HepG2 (cell line): ENCODE data around the gene DDX19B. TPM values are rescaled to one million over a fixed set of nuclear protein-coding genes. Genes with fewer than 3 reads are reported as not detected.

ENCODE experiments used
- ELF1 ChIP-seq: sonication (generic); formaldehyde crosslinking; IDR thresholded peaks from 2 replicates; pipeline ENCODE4 v1.4.0; 2020; ENCODE audit warnings: missing genetic modification reagents
- FOXO4 ChIP-seq: sonication (generic); formaldehyde crosslinking; conservative IDR thresholded peaks from 2 replicates; pipeline ENCODE4 v1.8.1; 2023; ENCODE audit warnings: missing genetic modification reagents
- HIVEP1 ChIP-seq: sonication (generic); formaldehyde crosslinking; IDR thresholded peaks from 2 replicates; pipeline ENCODE4 v1.4.0; 2020; ENCODE audit warnings: mild to moderate bottlenecking, missing genetic modification reagents
- JARID2 ChIP-seq: sonication (generic); formaldehyde crosslinking; IDR thresholded peaks from 2 replicates; pipeline ENCODE4 v1.8.1; 2023; ENCODE audit warnings: missing genetic modification reagents, inconsistent platforms; ENCODE audit not compliant: insufficient replicate concordance
- KDM1A ChIP-seq: IDR thresholded peaks from 2 replicates; pipeline ENCODE4 v1.6.1; 2016; ENCODE audit warnings: missing compliant biosample characterization
- KLF13 ChIP-seq: sonication (generic); formaldehyde crosslinking; IDR thresholded peaks from 2 replicates; pipeline ENCODE4 v1.4.0; 2020; ENCODE audit warnings: mild to moderate bottlenecking, missing genetic modification reagents
- MIXL1 ChIP-seq: IDR thresholded peaks from 2 replicates; pipeline ENCODE4 v1.6.1; 2016
- MXD4 ChIP-seq: IDR thresholded peaks from 2 replicates; pipeline ENCODE4 v1.6.1; 2016; ENCODE audit warnings: mild to moderate bottlenecking, missing biosample characterization, missing genetic modification reagents
- MYNN ChIP-seq: sonication (generic); formaldehyde crosslinking; IDR thresholded peaks from 2 replicates; pipeline ENCODE4 v1.4.0; 2020; ENCODE audit warnings: mild to moderate bottlenecking, low read depth, missing genetic modification reagents
- NFATC3 ChIP-seq: sonication (generic); formaldehyde crosslinking; IDR thresholded peaks from 2 replicates; pipeline ENCODE4 v1.5.1; 2020; ENCODE audit warnings: mild to moderate bottlenecking, missing genetic modification reagents
- PLRG1 ChIP-seq: fragments of 450-650 bp; conservative IDR thresholded peaks from 2 replicates; pipeline ENCODE4 v1.6.1; 2016
- RAD51 ChIP-seq: fragments of 450-650 bp; IDR thresholded peaks from 2 replicates; pipeline ENCODE4 v1.6.1; 2016; ENCODE audit warnings: borderline replicate concordance
- SOX6 ChIP-seq, 2 experiments: fragments of 450-650 bp in 1 of 2; sonication (generic) in 1 of 2; formaldehyde crosslinking in 1 of 2; IDR thresholded peaks; 2 replicates each; pipeline versions ENCODE4 v1.4.0 to v1.6.1; 2017 to 2020; ENCODE audit warnings: antibody characterized with exemption in 1 of 2, mild to moderate bottlenecking in 1 of 2, missing genetic modification reagents in 1 of 2
- ZBTB33 ChIP-seq: sonication (generic); formaldehyde crosslinking; IDR thresholded peaks from 2 replicates; pipeline ENCODE4 v1.4.0; 2020; ENCODE audit warnings: missing genetic modification reagents
- ZBTB38 ChIP-seq: sonication (generic); formaldehyde crosslinking; IDR thresholded peaks from 2 replicates; pipeline ENCODE4 v1.5.1; 2020; ENCODE audit warnings: mild to moderate bottlenecking, missing genetic modification reagents
- ZFX ChIP-seq: sonication (generic); formaldehyde crosslinking; IDR thresholded peaks from 2 replicates; pipeline ENCODE4 v1.4.0; 2020; ENCODE audit warnings: mild to moderate bottlenecking, low read depth, missing genetic modification reagents, moderate library complexity
- ZNF180 ChIP-seq: sonication (generic); formaldehyde crosslinking; IDR thresholded peaks from 2 replicates; pipeline ENCODE4 v1.4.0; 2020; ENCODE audit warnings: low read depth, missing genetic modification reagents, borderline replicate concordance
- ZNF263 ChIP-seq: sonication (generic); formaldehyde crosslinking; IDR thresholded peaks from 2 replicates; pipeline ENCODE4 v1.4.0; 2020; ENCODE audit warnings: missing genetic modification reagents
- ZNF280B ChIP-seq: sonication (generic); formaldehyde crosslinking; IDR thresholded peaks from 2 replicates; pipeline ENCODE4 v1.5.0; 2020; ENCODE audit warnings: missing genetic modification reagents, mild to moderate bottlenecking, borderline replicate concordance
- ZNF362 ChIP-seq: sonication (generic); formaldehyde crosslinking; IDR thresholded peaks from 2 replicates; pipeline ENCODE4 v1.4.0; 2020; ENCODE audit warnings: missing genetic modification reagents, mild to moderate bottlenecking, borderline replicate concordance
- ZNF496 ChIP-seq: sonication (generic); formaldehyde crosslinking; IDR thresholded peaks from 2 replicates; pipeline ENCODE4 v1.8.1; 2023; ENCODE audit warnings: mild to moderate bottlenecking, moderate library complexity, missing genetic modification reagents; ENCODE audit not compliant: insufficient replicate concordance
- ZNF501 ChIP-seq: sonication (generic); formaldehyde crosslinking; IDR thresholded peaks from 2 replicates; pipeline ENCODE4 v1.5.1; 2020; ENCODE audit warnings: mild to moderate bottlenecking, moderate library complexity, missing genetic modification reagents
- ZNF556 ChIP-seq: sonication (generic); formaldehyde crosslinking; IDR thresholded peaks from 2 replicates; pipeline ENCODE4 v1.4.0; 2020; ENCODE audit warnings: mild to moderate bottlenecking, missing genetic modification reagents, borderline replicate concordance
- ZNF737 ChIP-seq: sonication (generic); formaldehyde crosslinking; IDR thresholded peaks from 2 replicates; pipeline ENCODE4 v1.5.0; 2020; ENCODE audit warnings: missing genetic modification reagents, mild to moderate bottlenecking, borderline replicate concordance
- polyA plus RNA-seq, 8 experiments: library from polyadenylated mRNA; depleted of rRNA in 3 of 8; stranded (reverse) in 7 of 8; unstranded in 1 of 8; fragments of >200 nt; fragmentation: Illumina TruSeq in 4 of 8; extraction: Trizol in 4 of 8; gene quantifications; 2 replicates each; pipeline versions ENCODE4 v1.2.1 to v1.2.3, GENCODE V29; 2011 to 2016; ENCODE audit warnings: low read depth in 4 of 8, missing spikeins in 1 of 8, mixed read lengths in 1 of 8; ENCODE audit not compliant: insufficient read depth in 1 of 8
- total RNA-seq, 5 experiments: library from RNA; depleted of rRNA; stranded (reverse); fragments of >200 nt; fragmentation: Illumina TruSeq; extraction: Trizol; gene quantifications; 2 replicates each; pipeline ENCODE4 v1.2.3, GENCODE V29; 2016; ENCODE audit warnings: low read depth in 1 of 5

The DDX19B gene
- total and polyA plus RNA-seq, 2 of the 13 experiments (the other 11 are each of a cell fraction or from before 2014, with no cell fraction given): 36.2 to 40.0 TPM

- peak; percentile 96 for TF ChIP-seq ZNF556 (CRISPR knock-in tag)
- TF ChIP-seq ZNF362 (CRISPR knock-in tag): peak; percentile 33
- peak; percentile 86 for TF ChIP-seq MIXL1 (CRISPR knock-in tag)
- TF ChIP-seq MYNN (CRISPR knock-in tag): 0 out of 2 replicates have a peak, but pooled peaks have one; percentile 67
- TF ChIP-seq KDM1A (CRISPR knock-in tag): no peak
- TF ChIP-seq MXD4 (CRISPR knock-in tag): peak; percentile 84
- no peak for TF ChIP-seq SOX6 (IDR thresholded peaks at IDR 0.05)
- no peak; the same call in 1 of the 2 replicates for TF ChIP-seq SOX6 (CRISPR knock-in tag; IDR thresholded peaks at IDR 0.05)
- peak; percentile 88 for TF ChIP-seq ZFX (CRISPR knock-in tag)
- no peak; the same call in 1 of the 2 replicates for TF ChIP-seq ELF1
- TF ChIP-seq FOXO4 (CRISPR knock-in tag): peak; percentile 68; the same call in 1 of the 2 replicates
- TF ChIP-seq ZNF737 (CRISPR knock-in tag): no peak
- TF ChIP-seq JARID2: peak; percentile 52
- TF ChIP-seq ZNF280B (CRISPR knock-in tag): peak; percentile 60
- TF ChIP-seq KLF13 (CRISPR knock-in tag): 0 out of 2 replicates have a peak, but pooled peaks have one; percentile 26
- TF ChIP-seq ZBTB33: no peak
- TF ChIP-seq ZBTB38 (CRISPR knock-in tag): peak; percentile 15
- no peak; the same call in 1 of the 2 replicates for TF ChIP-seq HIVEP1
- TF ChIP-seq RAD51: peak; percentile 57; the same call in 1 of the 2 replicates
- no peak; the same call in 1 of the 2 replicates for TF ChIP-seq NFATC3
- no peak for TF ChIP-seq ZNF496 (CRISPR knock-in tag)
- TF ChIP-seq ZNF180 (CRISPR knock-in tag): peak; percentile 85; the same call in 1 of the 2 replicates
- TF ChIP-seq ZNF501 (CRISPR knock-in tag): peak; percentile 88
- TF ChIP-seq PLRG1: no peak
- TF ChIP-seq ZNF263: peak; percentile 42; the same call in 1 of the 2 replicates
Measured at GRCh38 chr16:70380919-70381603, 82.1 kb downstream of the DDX19B start (continued).
